ENCODE data around the gene KRT77.

DNA sequence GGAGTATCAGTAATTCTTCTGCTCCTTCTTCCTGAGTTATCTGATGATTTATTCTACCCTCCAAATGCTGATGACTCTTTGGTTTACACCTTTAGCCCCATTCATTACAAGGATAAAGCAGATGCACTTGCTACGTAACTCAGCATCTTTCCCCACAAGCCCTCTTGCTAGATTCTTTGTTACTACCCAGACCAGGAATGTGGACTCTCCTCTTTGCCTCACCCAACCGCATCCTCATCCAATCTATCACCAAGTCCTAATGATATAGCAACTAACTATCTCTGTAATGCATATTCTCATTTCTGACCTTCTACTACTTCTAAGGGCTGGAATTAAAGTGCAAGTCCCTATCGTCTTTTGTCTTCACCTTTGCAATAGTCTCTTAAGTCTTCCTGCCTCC lies 32.4 kb downstream of the KRT77 start:
- TF ChIP-seq CSDC2 (CRISPR knock-in tag; IDR thresholded peaks at IDR 0.05) (no peak), CSRNP3 (CRISPR knock-in tag; IDR thresholded peaks at IDR 0.05) (no peak), BACH2 (CRISPR knock-in tag; IDR thresholded peaks at IDR 0.05; ENCODE audit: borderline replicate concordance) (no peak)

Data from SK-N-SH treated with all-trans-retinoic acid at 6 μM for 48 hours (cell line).